H9 (cell line): Measurements from ENCODE around the gene IFT25. TPM values are rescaled to one million over a fixed set of nuclear protein-coding genes. Genes with fewer than 3 reads are reported as not detected.
"Not testable (repeated sequence)": the region's sequence is repeated elsewhere in the genome, so short reads cannot be mapped to it uniquely, and the experiment has no call there.

Experiments
- DNase-seq: peaks from one replicate; pipeline ENCODE4 v3.0.0-alpha.2; 2017
- H2AFZ ChIP-seq: one replicate; pipeline ENCODE4 v1.6.1; 2013; ENCODE audit warnings: mild to moderate bottlenecking, low read length, control low read depth, moderate library complexity
- H2AK5ac ChIP-seq: 2 replicates; pipeline ENCODE4 v1.6.1; 2013; ENCODE audit warnings: low read length, control low read depth, mixed read lengths; ENCODE audit not compliant: insufficient read length
- H2BK120ac ChIP-seq: one replicate; pipeline ENCODE4 v1.6.1; 2013; ENCODE audit warnings: low read depth, mild to moderate bottlenecking, low read length, control low read depth, inconsistent platforms; ENCODE audit not compliant: poor library complexity, severe bottlenecking
- H2BK12ac ChIP-seq: 2 replicates; pipeline ENCODE4 v1.6.1; 2013; ENCODE audit warnings: low read length, control low read depth, mixed read lengths, low read depth; ENCODE audit not compliant: insufficient read length
- H2BK15ac ChIP-seq: 2 replicates; pipeline ENCODE4 v1.6.1; 2013; ENCODE audit warnings: low read depth, low read length, control low read depth
- H2BK20ac ChIP-seq: one replicate; pipeline ENCODE4 v1.6.1; 2013; ENCODE audit warnings: low read depth, mild to moderate bottlenecking, low read length, control low read depth, inconsistent platforms; ENCODE audit not compliant: poor library complexity, severe bottlenecking
- H2BK5ac ChIP-seq: 2 replicates; pipeline ENCODE4 v1.6.1; 2013; ENCODE audit warnings: low read length, control low read depth, mixed read lengths; ENCODE audit not compliant: insufficient read length
- H3K14ac ChIP-seq: 2 replicates; pipeline ENCODE4 v1.6.1; 2013; ENCODE audit warnings: low read length, control low read depth; ENCODE audit not compliant: insufficient read depth
- H3K18ac ChIP-seq: 2 replicates; pipeline ENCODE4 v1.6.1; 2013; ENCODE audit warnings: low read depth, mild to moderate bottlenecking, mixed read lengths, low read length, control low read depth; ENCODE audit not compliant: insufficient read length
- H3K23ac ChIP-seq: 2 replicates; pipeline ENCODE4 v1.6.1; 2013; ENCODE audit warnings: low read length, control low read depth, mixed read lengths, low read depth; ENCODE audit not compliant: insufficient read length
- H3K23me2 ChIP-seq: 2 replicates; pipeline ENCODE4 v1.6.1; 2013; ENCODE audit warnings: low read depth, mild to moderate bottlenecking, mixed read lengths, low read length, control low read depth; ENCODE audit not compliant: insufficient read length, poor library complexity, severe bottlenecking
- H3K27ac ChIP-seq: 2 replicates; pipeline ENCODE4 v1.5.1; 2013; ENCODE audit warnings: low read length, control low read depth, mixed read lengths, low read depth; ENCODE audit not compliant: insufficient read length
- H3K27me3 ChIP-seq: 2 replicates; pipeline ENCODE4 v1.6.1; 2013; ENCODE audit warnings: low read length, control low read depth, inconsistent platforms; ENCODE audit not compliant: insufficient read depth
- H3K4ac ChIP-seq: 2 replicates; pipeline ENCODE4 v1.6.1; 2013; ENCODE audit warnings: low read depth, mild to moderate bottlenecking, control low read depth, inconsistent platforms, low read length, moderate library complexity
- H3K4me1 ChIP-seq: 2 replicates; pipeline ENCODE4 v1.6.1; 2013; ENCODE audit warnings: low read length, control low read depth, inconsistent platforms; ENCODE audit not compliant: insufficient read depth
- H3K4me2 ChIP-seq: 2 replicates; pipeline ENCODE4 v1.6.1; 2013; ENCODE audit warnings: low read length, control low read depth, mixed read lengths; ENCODE audit not compliant: insufficient read length, insufficient read depth
- H3K56ac ChIP-seq: 2 replicates; pipeline ENCODE4 v1.6.1; 2013; ENCODE audit warnings: low read depth, mild to moderate bottlenecking, mixed read lengths, low read length, control low read depth; ENCODE audit not compliant: insufficient read length
- H3K79me1 ChIP-seq: 2 replicates; pipeline ENCODE4 v1.6.1; 2013; ENCODE audit warnings: low read depth, mild to moderate bottlenecking, moderate library complexity, low read length, control low read depth, inconsistent platforms; ENCODE audit not compliant: insufficient read depth, poor library complexity, severe bottlenecking
- H3K79me2 ChIP-seq: 2 replicates; pipeline ENCODE4 v1.6.1; 2013; ENCODE audit warnings: low read length, control low read depth, inconsistent platforms; ENCODE audit not compliant: insufficient read depth
- H3K9ac ChIP-seq: 2 replicates; pipeline ENCODE4 v1.6.1; 2013; ENCODE audit warnings: low read length, control low read depth, mixed read lengths; ENCODE audit not compliant: insufficient read length; ENCODE audit errors: extremely low read depth
- H3K9me3 ChIP-seq: one replicate; pipeline ENCODE4 v1.6.1; 2013; ENCODE audit warnings: low read depth, low read length, inconsistent platforms; ENCODE audit not compliant: control insufficient read depth
- H3T11ph ChIP-seq: one replicate; pipeline ENCODE4 v1.6.1; 2013; ENCODE audit warnings: mild to moderate bottlenecking, low read length, control low read depth, inconsistent platforms
- H4K20me1 ChIP-seq: one replicate; pipeline ENCODE4 v1.6.1; 2013; ENCODE audit not compliant: control insufficient read depth, insufficient read length, insufficient read depth
- H4K5ac ChIP-seq: 2 replicates; pipeline ENCODE4 v1.6.1; 2013; ENCODE audit warnings: low read depth, mild to moderate bottlenecking, mixed read lengths, low read length, control low read depth; ENCODE audit not compliant: insufficient read length
- H4K8ac ChIP-seq: replicated peaks from 2 replicates; pipeline ENCODE4 v1.6.1; 2013; ENCODE audit warnings: low read length, control low read depth, mixed read lengths, low read depth; ENCODE audit not compliant: insufficient read length
- H4K91ac ChIP-seq: 2 replicates; pipeline ENCODE4 v1.6.1; 2013; ENCODE audit warnings: low read depth, mild to moderate bottlenecking, moderate library complexity, mixed read lengths, low read length, control low read depth; ENCODE audit not compliant: insufficient read length
- H3K27ac Mint-ChIP-seq, 3 experiments: 2 replicates in 2 of 3; 3 replicates in 1 of 3; pipeline ENCODE4 v1.8.0; 2020 to 2021; ENCODE audit warnings: mixed read lengths in 3 of 3, mild to moderate bottlenecking in 1 of 3, moderate library complexity in 1 of 3
- H3K27me3 Mint-ChIP-seq: 2 replicates; pipeline ENCODE4 v1.8.0; 2021; ENCODE audit warnings: low read depth, mild to moderate bottlenecking, moderate library complexity, mixed read lengths
- H3K36me3 Mint-ChIP-seq, 3 experiments: 2 replicates in 2 of 3; 3 replicates in 1 of 3; pipeline ENCODE4 v1.8.0; 2020 to 2021; ENCODE audit warnings: low read depth in 3 of 3, mixed read lengths in 3 of 3; ENCODE audit not compliant: insufficient read depth in 1 of 3
- H3K4me1 Mint-ChIP-seq, 2 experiments: 2 replicates each; pipeline ENCODE4 v1.8.0; 2020; ENCODE audit warnings: mixed read lengths in 2 of 2
- H3K4me3 Mint-ChIP-seq, 2 experiments: 2 replicates in 1 of 2; 3 replicates in 1 of 2; pipeline ENCODE4 v1.8.0; 2020 to 2021; ENCODE audit warnings: mild to moderate bottlenecking in 2 of 2, mixed read lengths in 2 of 2, moderate library complexity in 1 of 2
- H3K9me3 Mint-ChIP-seq, 2 experiments: 2 replicates in 1 of 2; 3 replicates in 1 of 2; pipeline ENCODE4 v1.8.0; 2020; ENCODE audit warnings: mild to moderate bottlenecking in 2 of 2, mixed read lengths in 2 of 2, moderate library complexity in 1 of 2
- WGBS: extraction: QIAGEN DNeasy Blood & Tissue Kit; methylation state at CpG from one replicate; pipeline ENCODE4 v1.1.7; 2013; ENCODE audit warnings: missing lambda C conversion rate, low lambda C conversion rate, mixed read lengths; ENCODE audit not compliant: insufficient read length; ENCODE audit errors: extremely low coverage; 5-methylcytosine and 5-hydroxymethylcytosine counted together
- total RNA-seq: library from RNA; stranded (reverse); gene quantifications from 2 replicates; pipeline ENCODE4 v1.2.1, GENCODE V29; 2021
- TF ChIP-seq, protein P1 (sequence below): fragments of 200-600 bp; sonication (generic); conservative IDR thresholded peaks from 3 replicates; pipeline ENCODE4 v1.8.0; 2021; ENCODE audit warnings: antibody characterized with exemption, mild to moderate bottlenecking

IFT25 gene
- total RNA-seq, 1 experiment from 2014 or later: 36.8 TPM

GRCh38 chr1:53888681-53889080, 56.8 kb downstream of the IFT25 start:
- Histone ChIP-seq H4K91ac (no peak overlapping the region), H3K14ac (no peak overlapping the region), H3K4me2 (no peak overlapping the region), H3K9me3 (no peaks in the 10 kb centered on the region), H3K4ac (no peak overlapping the region), H4K5ac (no peak overlapping the region), H3K18ac (no peak overlapping the region), H2BK15ac (no peak overlapping the region), H2AFZ (no peak overlapping the region), H3K27me3 (no peaks in the 10 kb centered on the region), H2BK5ac (no peak overlapping the region), H4K20me1 (no peaks in the 10 kb centered on the region), H3K23me2 (no peaks in the 10 kb centered on the region), H2BK12ac (no peak overlapping the region), H3K4me1 (no peaks in the 10 kb centered on the region; the same call in 1 of the 2 replicates), H3K56ac (no peak overlapping the region), H2AK5ac (no peak overlapping the region), H2BK120ac (no peak overlapping the region), H3K23ac (no peak overlapping the region), H3K27ac (no peak overlapping the region), H4K8ac (no peak overlapping the region), H3K9ac (no peak overlapping the region), H3T11ph (no peak overlapping the region), H2BK20ac (no peak overlapping the region), H3K79me1 (no peaks in the 10 kb centered on the region), H3K79me2 (no peaks in the 10 kb centered on the region)
- Mint-ChIP-seq H3K9me3 (no peaks in the 10 kb centered on the region), H3K4me1 (peaks cover 8 to 15% of the 10 kb centered on the region in 2 experiments), H3K27me3 (peaks cover 3% of the 10 kb centered on the region; the same call in 1 of the 2 replicates), H3K27ac (no peak overlapping the region), H3K4me3 (peak overlapping the region; percentile 93 to 95), H3K36me3 (peaks cover 0 to 17% (median 4%) of the 10 kb centered on the region in 3 experiments; a peak in 3 of 7 replicates)
- WGBS: no CpG with 5 or more reads among the region's 2 CpGs
- TF ChIP-seq, protein P1, sequence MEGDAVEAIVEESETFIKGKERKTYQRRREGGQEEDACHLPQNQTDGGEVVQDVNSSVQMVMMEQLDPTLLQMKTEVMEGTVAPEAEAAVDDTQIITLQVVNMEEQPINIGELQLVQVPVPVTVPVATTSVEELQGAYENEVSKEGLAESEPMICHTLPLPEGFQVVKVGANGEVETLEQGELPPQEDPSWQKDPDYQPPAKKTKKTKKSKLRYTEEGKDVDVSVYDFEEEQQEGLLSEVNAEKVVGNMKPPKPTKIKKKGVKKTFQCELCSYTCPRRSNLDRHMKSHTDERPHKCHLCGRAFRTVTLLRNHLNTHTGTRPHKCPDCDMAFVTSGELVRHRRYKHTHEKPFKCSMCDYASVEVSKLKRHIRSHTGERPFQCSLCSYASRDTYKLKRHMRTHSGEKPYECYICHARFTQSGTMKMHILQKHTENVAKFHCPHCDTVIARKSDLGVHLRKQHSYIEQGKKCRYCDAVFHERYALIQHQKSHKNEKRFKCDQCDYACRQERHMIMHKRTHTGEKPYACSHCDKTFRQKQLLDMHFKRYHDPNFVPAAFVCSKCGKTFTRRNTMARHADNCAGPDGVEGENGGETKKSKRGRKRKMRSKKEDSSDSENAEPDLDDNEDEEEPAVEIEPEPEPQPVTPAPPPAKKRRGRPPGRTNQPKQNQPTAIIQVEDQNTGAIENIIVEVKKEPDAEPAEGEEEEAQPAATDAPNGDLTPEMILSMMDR: no peak
- DNase-seq: no peak

DNA sequence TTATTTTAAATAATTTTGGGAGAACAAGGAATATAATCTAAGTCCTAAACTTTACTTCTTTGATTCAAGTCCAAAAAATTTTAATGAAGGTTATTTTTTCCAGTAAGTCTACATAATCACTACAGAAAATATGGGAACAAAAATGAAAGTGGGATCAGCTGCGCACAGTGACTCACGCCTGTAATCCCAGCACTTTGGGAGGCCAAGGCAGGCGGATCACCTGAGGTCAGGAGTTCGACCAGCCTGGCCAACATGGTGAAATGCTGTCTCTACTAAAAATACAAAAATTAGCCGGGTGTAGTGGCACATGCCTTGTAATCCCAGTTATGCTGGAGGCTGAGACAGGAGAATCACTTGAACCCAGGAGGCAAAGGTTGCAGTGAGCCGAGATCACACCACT, 61.9 kb downstream of the IFT25 start:
- not testable (repeated sequence) for H3T11ph ChIP-seq, H2BK15ac ChIP-seq, DNase-seq, H3K9me3 Mint-ChIP-seq, H3K27ac Mint-ChIP-seq, H2BK20ac ChIP-seq, H3K23ac ChIP-seq, H3K4me1 ChIP-seq, H2AFZ ChIP-seq, H3K18ac ChIP-seq, H3K56ac ChIP-seq, H4K91ac ChIP-seq, H3K79me2 ChIP-seq, H3K9me3 ChIP-seq, H4K20me1 ChIP-seq, H3K27me3 Mint-ChIP-seq, H2BK12ac ChIP-seq, H3K23me2 ChIP-seq, H3K4me1 Mint-ChIP-seq, H3K4me2 ChIP-seq, H2AK5ac ChIP-seq, H3K27ac ChIP-seq, H3K79me1 ChIP-seq, H3K4ac ChIP-seq, H3K4me3 Mint-ChIP-seq, H3K9ac ChIP-seq, H2BK5ac ChIP-seq, H3K27me3 ChIP-seq, H2BK120ac ChIP-seq, H4K5ac ChIP-seq, H4K8ac ChIP-seq, H3K14ac ChIP-seq
- no CpG with 5 or more reads among the region's 6 CpGs for WGBS
- H3K36me3 Mint-ChIP-seq: peaks cover 16 to 43% (median 25%) of the 10 kb centered on the region in 3 experiments; a peak in 6 of 7 replicates
